Measurements from ENCODE around the gene PLSCR5.

DNA sequence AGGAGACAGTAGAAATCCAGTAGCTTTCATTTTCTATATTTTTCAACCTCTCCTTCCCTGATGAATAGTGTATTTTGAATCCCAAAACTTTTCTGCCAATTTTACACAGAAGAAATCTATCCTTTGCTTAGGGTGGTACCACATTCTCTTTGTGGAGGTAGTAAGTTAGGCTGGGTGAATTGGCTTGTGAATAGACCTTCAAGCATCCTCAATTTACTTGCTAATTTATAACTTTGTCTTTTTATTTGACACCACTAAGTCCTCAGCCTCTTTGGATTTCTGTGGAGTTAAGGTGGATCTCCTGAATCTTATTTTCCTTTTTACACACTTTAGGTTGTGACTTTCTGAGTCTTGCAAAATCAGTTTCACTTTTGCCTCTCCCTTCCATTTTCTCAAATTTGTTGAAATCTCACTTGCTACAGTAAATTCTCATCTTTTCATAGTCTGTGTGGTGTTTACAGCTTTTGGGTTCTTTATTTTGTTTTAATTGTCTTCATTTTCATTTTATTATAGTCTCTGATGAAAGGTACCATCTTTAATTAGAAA lies 55.0 kb downstream of the PLSCR5 start:
- TF ChIP-seq, protein P1, sequence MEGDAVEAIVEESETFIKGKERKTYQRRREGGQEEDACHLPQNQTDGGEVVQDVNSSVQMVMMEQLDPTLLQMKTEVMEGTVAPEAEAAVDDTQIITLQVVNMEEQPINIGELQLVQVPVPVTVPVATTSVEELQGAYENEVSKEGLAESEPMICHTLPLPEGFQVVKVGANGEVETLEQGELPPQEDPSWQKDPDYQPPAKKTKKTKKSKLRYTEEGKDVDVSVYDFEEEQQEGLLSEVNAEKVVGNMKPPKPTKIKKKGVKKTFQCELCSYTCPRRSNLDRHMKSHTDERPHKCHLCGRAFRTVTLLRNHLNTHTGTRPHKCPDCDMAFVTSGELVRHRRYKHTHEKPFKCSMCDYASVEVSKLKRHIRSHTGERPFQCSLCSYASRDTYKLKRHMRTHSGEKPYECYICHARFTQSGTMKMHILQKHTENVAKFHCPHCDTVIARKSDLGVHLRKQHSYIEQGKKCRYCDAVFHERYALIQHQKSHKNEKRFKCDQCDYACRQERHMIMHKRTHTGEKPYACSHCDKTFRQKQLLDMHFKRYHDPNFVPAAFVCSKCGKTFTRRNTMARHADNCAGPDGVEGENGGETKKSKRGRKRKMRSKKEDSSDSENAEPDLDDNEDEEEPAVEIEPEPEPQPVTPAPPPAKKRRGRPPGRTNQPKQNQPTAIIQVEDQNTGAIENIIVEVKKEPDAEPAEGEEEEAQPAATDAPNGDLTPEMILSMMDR (IDR thresholded peaks at IDR 0.05), result no peak
- TF ChIP-seq POLR2A (IDR thresholded peaks at IDR 0.05), result no peak
